ENCODE results near the gene PGPEP1. TPM values are rescaled to one million over a fixed set of nuclear protein-coding genes. Genes with fewer than 3 reads are reported as not detected.
"Not testable (repeated sequence)": the region's sequence is repeated elsewhere in the genome, so short reads cannot be mapped to it uniquely, and the experiment has no call there.

Gene PGPEP1
- total RNA-seq, 1 experiment from 2014 or later = 13.6 TPM

GRCh38 chr19:18373407-18373891, 33.1 kb downstream of the PGPEP1 start:
- no peak overlapping the region for H3K9ac ChIP-seq (ENCODE audit: low read length)
- peaks cover 5% of the 10 kb centered on the region for H3K4me1 ChIP-seq (ENCODE audit: low read length)
- H3K4me2 ChIP-seq (ENCODE audit: low read depth, low read length, poor library complexity, severe bottlenecking) = no peak overlapping the region
- H3K9me3 ChIP-seq (ENCODE audit: low read length) = no peaks in the 10 kb centered on the region
- DNase-seq = no peak
- no peak overlapping the region for H3K27ac ChIP-seq (ENCODE audit: low read length)
- H3K36me3 ChIP-seq (ENCODE audit: insufficient read depth, low read length) = no peaks in the 10 kb centered on the region
- H2AFZ ChIP-seq (ENCODE audit: low read length) = no peak overlapping the region
- H3K27me3 ChIP-seq (ENCODE audit: low read length) = no peaks in the 10 kb centered on the region
- no peaks in the 10 kb centered on the region for H3K79me2 ChIP-seq (ENCODE audit: low read length)
- H4K20me1 ChIP-seq (ENCODE audit: insufficient read depth, low read depth, low read length) = no peaks in the 10 kb centered on the region
- H3K9me2 ChIP-seq (replicated peaks; ENCODE audit: insufficient read depth, low read length) = no peaks in the 10 kb centered on the region
- H3K4me3 ChIP-seq (ENCODE audit: low read length) = no peak overlapping the region

GRCh38 chr19:18373892-18374629, 33.7 kb downstream of the PGPEP1 start:
- no peak overlapping the region for H3K27ac ChIP-seq (ENCODE audit: low read length)
- H3K4me1 ChIP-seq (ENCODE audit: low read length) = peaks cover 5% of the 10 kb centered on the region
- no peak overlapping the region for H3K4me3 ChIP-seq (ENCODE audit: low read length)
- no peaks in the 10 kb centered on the region for H3K79me2 ChIP-seq (ENCODE audit: low read length)
- no peak overlapping the region for H3K4me2 ChIP-seq (ENCODE audit: low read depth, low read length, poor library complexity, severe bottlenecking)
- H3K9ac ChIP-seq (ENCODE audit: low read length) = peak overlapping the region; percentile 20; the same call in 1 of the 2 replicates
- H3K9me2 ChIP-seq (replicated peaks; ENCODE audit: insufficient read depth, low read length) = no peaks in the 10 kb centered on the region
- no peaks in the 10 kb centered on the region for H3K9me3 ChIP-seq (ENCODE audit: low read length)
- no peaks in the 10 kb centered on the region for H3K36me3 ChIP-seq (ENCODE audit: insufficient read depth, low read length)
- H4K20me1 ChIP-seq (ENCODE audit: insufficient read depth, low read depth, low read length) = no peaks in the 10 kb centered on the region
- DNase-seq = peak; percentile 49
- no peaks in the 10 kb centered on the region for H3K27me3 ChIP-seq (ENCODE audit: low read length)
- no peak overlapping the region for H2AFZ ChIP-seq (ENCODE audit: low read length)

GRCh38 chr19:18377026-18377425, 36.6 kb downstream of the PGPEP1 start:
- no peaks in the 10 kb centered on the region for H3K27me3 ChIP-seq (ENCODE audit: low read length)
- H3K4me3 ChIP-seq (ENCODE audit: low read length) = no peak overlapping the region
- H3K27ac ChIP-seq (ENCODE audit: low read length) = no peak overlapping the region
- H3K36me3 ChIP-seq (ENCODE audit: insufficient read depth, low read length) = no peaks in the 10 kb centered on the region
- no peak overlapping the region for H2AFZ ChIP-seq (ENCODE audit: low read length)
- H3K9me2 ChIP-seq (replicated peaks; ENCODE audit: insufficient read depth, low read length) = no peaks in the 10 kb centered on the region
- no peaks in the 10 kb centered on the region for H4K20me1 ChIP-seq (ENCODE audit: insufficient read depth, low read depth, low read length)
- H3K4me1 ChIP-seq (ENCODE audit: low read length) = peaks cover 5% of the 10 kb centered on the region
- no peak overlapping the region for H3K4me2 ChIP-seq (ENCODE audit: low read depth, low read length, poor library complexity, severe bottlenecking)
- no peaks in the 10 kb centered on the region for H3K9me3 ChIP-seq (ENCODE audit: low read length)
- H3K9ac ChIP-seq (ENCODE audit: low read length) = no peak overlapping the region
- no peaks in the 10 kb centered on the region for H3K79me2 ChIP-seq (ENCODE audit: low read length)
- no peak for DNase-seq

GRCh38 chr19:18379803-18380747, 39.7 kb downstream of the PGPEP1 start:
- Histone ChIP-seq H3K9me3 (ENCODE audit: low read length) (no peaks in the 10 kb centered on the region), H2AFZ (ENCODE audit: low read length) (no peak overlapping the region), H3K27me3 (ENCODE audit: low read length) (no peaks in the 10 kb centered on the region), H3K27ac (ENCODE audit: low read length) (no peak overlapping the region), H3K36me3 (ENCODE audit: insufficient read depth, low read length) (no peaks in the 10 kb centered on the region), H3K4me1 (ENCODE audit: low read length) (no peaks in the 10 kb centered on the region), H3K9me2 (replicated peaks; ENCODE audit: insufficient read depth, low read length) (no peaks in the 10 kb centered on the region), H3K4me2 (ENCODE audit: low read depth, low read length, poor library complexity, severe bottlenecking) (no peak overlapping the region), H4K20me1 (ENCODE audit: insufficient read depth, low read depth, low read length) (no peaks in the 10 kb centered on the region), H3K79me2 (ENCODE audit: low read length) (no peaks in the 10 kb centered on the region), H3K9ac (ENCODE audit: low read length) (no peak overlapping the region), H3K4me3 (ENCODE audit: low read length) (no peak overlapping the region)
- DNase-seq = no peak

GRCh38 chr19:18380843-18381242, 40.4 kb downstream of the PGPEP1 start:
- Histone ChIP-seq H3K9me2 (replicated peaks; ENCODE audit: insufficient read depth, low read length) (no peaks in the 10 kb centered on the region), H3K79me2 (ENCODE audit: low read length) (no peaks in the 10 kb centered on the region), H3K27me3 (ENCODE audit: low read length) (no peaks in the 10 kb centered on the region), H3K36me3 (ENCODE audit: insufficient read depth, low read length) (no peaks in the 10 kb centered on the region), H2AFZ (ENCODE audit: low read length) (no peak overlapping the region), H3K27ac (ENCODE audit: low read length) (no peak overlapping the region), H4K20me1 (ENCODE audit: insufficient read depth, low read depth, low read length) (no peaks in the 10 kb centered on the region), H3K9me3 (ENCODE audit: low read length) (no peaks in the 10 kb centered on the region), H3K9ac (ENCODE audit: low read length) (no peak overlapping the region), H3K4me2 (ENCODE audit: low read depth, low read length, poor library complexity, severe bottlenecking) (no peak overlapping the region), H3K4me3 (ENCODE audit: low read length) (no peak overlapping the region), H3K4me1 (ENCODE audit: low read length) (no peaks in the 10 kb centered on the region)
- no peak for DNase-seq

- H3K27me3 ChIP-seq (ENCODE audit: low read length); H3K4me1 ChIP-seq (ENCODE audit: low read length); H3K27ac ChIP-seq (ENCODE audit: low read length); H3K9ac ChIP-seq (ENCODE audit: low read length); H3K4me3 ChIP-seq (ENCODE audit: low read length); H3K9me3 ChIP-seq (ENCODE audit: low read length); H3K79me2 ChIP-seq (ENCODE audit: low read length); H2AFZ ChIP-seq (ENCODE audit: low read length); DNase-seq; H3K36me3 ChIP-seq (ENCODE audit: insufficient read depth, low read length); H4K20me1 ChIP-seq (ENCODE audit: insufficient read depth, low read depth, low read length); H3K4me2 ChIP-seq (ENCODE audit: low read depth, low read length, poor library complexity, severe bottlenecking); H3K9me2 ChIP-seq (replicated peaks; ENCODE audit: insufficient read depth, low read length): not testable (repeated sequence)
Measured at GRCh38 chr19:18383622-18384021, 43.2 kb downstream of the PGPEP1 start.

- no peaks in the 10 kb centered on the region for H3K9me3 ChIP-seq (ENCODE audit: low read length)
- no peak overlapping the region for H3K9ac ChIP-seq (ENCODE audit: low read length)
- H3K36me3 ChIP-seq (ENCODE audit: insufficient read depth, low read length) = no peaks in the 10 kb centered on the region
- no peak for DNase-seq
- H4K20me1 ChIP-seq (ENCODE audit: insufficient read depth, low read depth, low read length) = no peaks in the 10 kb centered on the region
- H3K9me2 ChIP-seq (replicated peaks; ENCODE audit: insufficient read depth, low read length) = no peaks in the 10 kb centered on the region
- H3K4me3 ChIP-seq (ENCODE audit: low read length) = no peak overlapping the region
- H3K27me3 ChIP-seq (ENCODE audit: low read length) = no peaks in the 10 kb centered on the region; the same call in 1 of the 2 replicates
- no peaks in the 10 kb centered on the region for H3K79me2 ChIP-seq (ENCODE audit: low read length)
- no peak overlapping the region for H2AFZ ChIP-seq (ENCODE audit: low read length)
- H3K4me1 ChIP-seq (ENCODE audit: low read length) = peaks cover 7% of the 10 kb centered on the region
- no peak overlapping the region for H3K27ac ChIP-seq (ENCODE audit: low read length)
- H3K4me2 ChIP-seq (ENCODE audit: low read depth, low read length, poor library complexity, severe bottlenecking) = no peak overlapping the region
Measured at GRCh38 chr19:18384775-18385174, 44.4 kb downstream of the PGPEP1 start.

- H3K27ac ChIP-seq (ENCODE audit: low read length) = no peak overlapping the region
- no peak overlapping the region for H3K4me2 ChIP-seq (ENCODE audit: low read depth, low read length, poor library complexity, severe bottlenecking)
- no peaks in the 10 kb centered on the region for H3K79me2 ChIP-seq (ENCODE audit: low read length)
- H3K27me3 ChIP-seq (ENCODE audit: low read length) = no peaks in the 10 kb centered on the region; the same call in 1 of the 2 replicates
- no peak for DNase-seq
- no peaks in the 10 kb centered on the region for H3K9me3 ChIP-seq (ENCODE audit: low read length)
- H3K4me3 ChIP-seq (ENCODE audit: low read length) = no peak overlapping the region
- H3K36me3 ChIP-seq (ENCODE audit: insufficient read depth, low read length) = no peaks in the 10 kb centered on the region
- H3K9ac ChIP-seq (ENCODE audit: low read length) = no peak overlapping the region
- H2AFZ ChIP-seq (ENCODE audit: low read length) = no peak overlapping the region
- H3K4me1 ChIP-seq (ENCODE audit: low read length) = peaks cover 7% of the 10 kb centered on the region
- H3K9me2 ChIP-seq (replicated peaks; ENCODE audit: insufficient read depth, low read length) = no peaks in the 10 kb centered on the region
- no peaks in the 10 kb centered on the region for H4K20me1 ChIP-seq (ENCODE audit: insufficient read depth, low read depth, low read length)
Measured at GRCh38 chr19:18385359-18385674, 44.9 kb downstream of the PGPEP1 start.

Measured in Karpas-422 (cell line).